Right kidney (tissue), 9 donors: ENCODE measurements around the gene LCNL1.

ENCODE experiments used
- DNase-seq: peaks from one replicate; pipeline ENCODE4 v3.0.0-alpha.2; 2016
- long read RNA-seq, 8 donors: transcript quantifications; one replicate each; lab custom pipeline, GENCODE V29; 2026

Gene LCNL1
- long read RNA-seq, donor 1 = 0 reads
- long read RNA-seq, donor 2 = 0 reads
- long read RNA-seq, donor 3 = 0 reads
- long read RNA-seq, donor 4 = 0 reads
- long read RNA-seq, donor 5 = 0 reads
- long read RNA-seq, donor 6 = 0 reads
- long read RNA-seq, donor 7 = 0 reads
- long read RNA-seq, donor 8 = 0 reads

GRCh38 chr9:136982232-136983051 lies at the start of gene LCNL1:
TSS of gene LCNL1 (plus strand) at chr9:136982993. CDS start at chr9:136983587, 594 bp downstream.
- DNase-seq = no peak

- no peak for DNase-seq
Measured at GRCh38 chr9:136934277-136934676, 48.5 kb upstream of the LCNL1 start.

- no peak for DNase-seq
Measured at GRCh38 chr9:136935651-136936050, 47.1 kb upstream of the LCNL1 start.

GRCh38 chr9:136936645-136937170 lies 46.1 kb upstream of the LCNL1 start:
- DNase-seq = no peak

- no peak for DNase-seq
Measured at GRCh38 chr9:136937186-136938001, 45.4 kb upstream of the LCNL1 start.

- no peak for DNase-seq
Measured at GRCh38 chr9:136939431-136939995, 43.3 kb upstream of the LCNL1 start.

- no peak for DNase-seq
Measured at GRCh38 chr9:136939996-136940525, 42.7 kb upstream of the LCNL1 start.

- no peak for DNase-seq
Measured at GRCh38 chr9:136940526-136941230, 42.1 kb upstream of the LCNL1 start.

GRCh38 chr9:136941231-136942111 lies 41.3 kb upstream of the LCNL1 start:
- DNase-seq = no peak

- no peak for DNase-seq
Measured at GRCh38 chr9:136942112-136942880, 40.5 kb upstream of the LCNL1 start.

GRCh38 chr9:136942881-136943230 lies 39.9 kb upstream of the LCNL1 start:
- no peak for DNase-seq

GRCh38 chr9:136943291-136944211 lies 39.2 kb upstream of the LCNL1 start:
- peak; percentile 71 for DNase-seq

GRCh38 chr9:136944212-136944518 lies 38.6 kb upstream of the LCNL1 start:
- peak; percentile 80 for DNase-seq

GRCh38 chr9:136944519-136945332 lies 38.1 kb upstream of the LCNL1 start, which contains the start of the genes C8G and FBXW5:
TSS of gene C8G (plus strand) at chr9:136945243. CDS start at chr9:136945321, 78 bp downstream.
TSS of gene FBXW5 (minus strand) at chr9:136944738. CDS start at chr9:136944083, 655 bp downstream.
- peak; percentile 89 for DNase-seq

GRCh38 chr9:136945333-136946227 lies 37.2 kb upstream of the LCNL1 start:
- DNase-seq = no peak

- no peak for DNase-seq
Measured at GRCh38 chr9:136946228-136947027, 36.4 kb upstream of the LCNL1 start.
